Type B pancreatic cell (in vitro differentiated cells): Measurements from ENCODE around the gene ATP11C. TPM values are rescaled to one million over a fixed set of nuclear protein-coding genes. Genes with fewer than 3 reads are reported as not detected.

Experiments
- DNase-seq: peaks from one replicate; pipeline ENCODE4 v3.0.0; 2021; ENCODE audit warnings: mixed read lengths; ENCODE audit not compliant: unreplicated experiment; ENCODE audit errors: extremely low spot score
- H3K27ac Mint-ChIP-seq: 2 replicates; pipeline ENCODE4 v1.8.0; 2021; ENCODE audit warnings: mild to moderate bottlenecking, mixed read lengths
- H3K27me3 Mint-ChIP-seq: 2 replicates; pipeline ENCODE4 v1.8.0; 2021; ENCODE audit warnings: mixed read lengths
- H3K36me3 Mint-ChIP-seq: 2 replicates; pipeline ENCODE4 v1.8.0; 2021; ENCODE audit warnings: mixed read lengths
- H3K4me1 Mint-ChIP-seq: one replicate; pipeline ENCODE4 v1.8.0; 2021; ENCODE audit warnings: mixed read lengths; ENCODE audit not compliant: unreplicated experiment
- H3K4me3 Mint-ChIP-seq: 2 replicates; pipeline ENCODE4 v1.8.0; 2021; ENCODE audit warnings: mild to moderate bottlenecking, mixed read lengths
- H3K9me3 Mint-ChIP-seq: 2 replicates; pipeline ENCODE4 v1.8.0; 2021; ENCODE audit warnings: mixed read lengths
- CTCF ChIP-seq: fragments of 200-600 bp; sonication (generic); conservative IDR thresholded peaks from 2 replicates; pipeline ENCODE4 v1.5.0; 2021; ENCODE audit warnings: antibody characterized with exemption, mild to moderate bottlenecking
- total RNA-seq: library from RNA; stranded (reverse); gene quantifications from 2 replicates; pipeline ENCODE4 v1.2.1, GENCODE V29; 2021; ENCODE audit warnings: low replicate concordance

The ATP11C gene
- total RNA-seq, 1 donor from 2014 or later, result 18.9 TPM

GRCh38 chrX:139828033-139828432, 104.8 kb downstream of the ATP11C start:
- Mint-ChIP-seq H3K27me3 (no peaks in the 10 kb centered on the region), H3K27ac (no peak overlapping the region), H3K4me1 (peaks cover 14% of the 10 kb centered on the region), H3K36me3 (peaks cover 5% of the 10 kb centered on the region), H3K9me3 (no peaks in the 10 kb centered on the region), H3K4me3 (no peak overlapping the region)
- TF ChIP-seq CTCF, result no peak
- no peak for DNase-seq

DNA sequence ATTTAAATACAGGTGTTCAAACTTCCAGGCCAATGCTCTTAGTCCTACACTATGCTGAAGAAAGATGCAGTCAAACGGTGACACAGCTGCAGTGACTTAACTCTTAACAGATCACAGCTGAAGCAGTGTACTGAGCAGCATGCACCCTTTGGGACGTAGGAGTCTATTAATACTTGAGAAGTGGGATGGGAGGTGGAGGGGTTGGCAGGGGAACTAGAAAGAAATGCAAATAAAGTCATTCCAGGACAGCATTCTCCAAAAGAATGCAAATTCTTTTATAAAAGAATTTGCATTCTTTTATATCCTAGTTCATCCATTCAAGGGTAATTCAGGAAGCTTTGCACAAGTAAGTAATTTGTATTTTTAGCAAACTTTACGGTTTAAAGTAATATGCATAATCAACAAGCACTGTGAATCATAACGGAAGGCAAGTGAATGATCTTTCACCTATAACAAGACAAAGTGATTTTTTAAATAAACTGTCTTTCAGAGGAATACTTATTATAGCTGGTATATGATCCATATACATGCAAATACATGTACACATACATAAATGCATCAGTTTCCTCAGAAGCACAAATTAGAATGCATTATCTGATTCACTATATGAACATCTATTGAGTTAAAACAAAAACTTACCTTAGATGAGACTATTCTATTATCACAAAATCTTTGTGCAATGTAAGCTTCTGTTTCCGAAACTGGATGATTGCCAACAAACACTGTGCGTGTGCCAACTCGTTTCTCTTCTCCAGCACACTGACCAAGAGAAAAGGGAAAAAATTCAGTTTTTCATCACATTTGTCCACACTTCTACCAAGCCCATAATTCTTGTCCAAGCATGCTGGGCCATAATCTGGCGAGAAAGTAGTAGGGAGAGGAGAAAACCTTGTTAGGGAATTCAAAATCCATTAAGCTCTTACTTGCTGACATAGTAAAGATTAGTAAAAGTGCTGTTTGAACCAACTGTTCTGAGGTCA, 106.5 kb downstream of the ATP11C start:
- no peaks in the 10 kb centered on the region for H3K9me3 Mint-ChIP-seq

DNA sequence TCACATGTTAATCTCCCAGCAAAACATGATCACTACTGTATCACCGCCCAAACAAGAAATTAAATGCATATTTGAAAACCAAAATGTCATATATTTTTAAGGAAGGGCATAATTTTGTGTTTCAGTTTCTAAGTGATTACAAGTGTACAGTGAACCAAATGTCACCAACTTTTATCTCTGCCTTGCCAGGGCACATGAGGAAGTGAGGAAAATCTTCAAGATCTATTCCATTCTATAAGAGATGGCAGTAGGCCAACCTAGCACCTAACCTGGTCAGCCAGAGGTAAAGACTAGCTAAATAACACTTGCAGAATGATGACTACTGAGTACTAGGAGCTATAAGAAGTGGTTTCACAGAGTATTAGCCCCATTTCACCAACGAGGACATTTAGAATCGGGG, 107.2 kb downstream of the ATP11C start:
- H3K27me3 Mint-ChIP-seq, result no peaks in the 10 kb centered on the region
- DNase-seq, result no peak
- no peaks in the 10 kb centered on the region for H3K9me3 Mint-ChIP-seq
- no peak overlapping the region for H3K27ac Mint-ChIP-seq
- no peak for TF ChIP-seq CTCF
- peaks cover 5% of the 10 kb centered on the region for H3K4me1 Mint-ChIP-seq
- H3K4me3 Mint-ChIP-seq, result no peak overlapping the region
- peaks cover 5% of the 10 kb centered on the region for H3K36me3 Mint-ChIP-seq

More for the DNA sequence above, 106.5 kb downstream of the ATP11C start:
- Mint-ChIP-seq H3K27me3 (no peaks in the 10 kb centered on the region), H3K4me1 (peaks cover 5% of the 10 kb centered on the region), H3K4me3 (peak overlapping the region; percentile 1), H3K27ac (peak overlapping the region; percentile 31), H3K36me3 (peaks cover 5% of the 10 kb centered on the region)
- no peak for TF ChIP-seq CTCF
- no peak for DNase-seq

DNA sequence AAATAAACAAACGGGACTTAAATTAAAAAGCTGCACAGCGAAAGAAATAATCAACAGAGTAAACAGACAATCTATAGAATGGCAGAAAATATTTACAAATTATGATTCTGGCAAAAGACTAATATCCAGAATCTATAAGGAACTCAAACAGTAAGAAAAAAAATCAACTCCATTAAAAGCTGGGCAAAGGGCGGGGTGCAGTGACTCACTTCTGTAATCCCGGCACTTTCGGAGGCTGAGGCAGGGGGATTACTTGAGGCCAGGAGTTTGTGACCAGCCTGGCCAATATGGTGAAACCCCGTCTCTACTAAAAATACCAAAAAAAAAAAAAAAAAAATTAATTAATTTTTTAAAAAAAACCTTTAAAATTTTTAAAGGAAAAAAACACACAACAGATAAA, 109.0 kb downstream of the ATP11C start:
- Mint-ChIP-seq H3K27me3 (no peaks in the 10 kb centered on the region), H3K4me1 (peaks cover 5% of the 10 kb centered on the region), H3K27ac (no peak overlapping the region), H3K36me3 (peaks cover 5% of the 10 kb centered on the region), H3K4me3 (no peak overlapping the region), H3K9me3 (no peaks in the 10 kb centered on the region)
- no peak for TF ChIP-seq CTCF
- DNase-seq, result no peak

- no peak for TF ChIP-seq CTCF
- Mint-ChIP-seq H3K9me3 (no peaks in the 10 kb centered on the region), H3K27ac (no peak overlapping the region), H3K4me3 (no peak overlapping the region), H3K36me3 (peaks cover 9% of the 10 kb centered on the region), H3K4me1 (no peaks in the 10 kb centered on the region), H3K27me3 (no peaks in the 10 kb centered on the region)
- no peak for DNase-seq
Observed at GRCh38 chrX:139820358-139820984, 112.4 kb downstream of the ATP11C start.
